Measurements from ENCODE around the gene RUNX3.

The RUNX3 gene

DNA sequence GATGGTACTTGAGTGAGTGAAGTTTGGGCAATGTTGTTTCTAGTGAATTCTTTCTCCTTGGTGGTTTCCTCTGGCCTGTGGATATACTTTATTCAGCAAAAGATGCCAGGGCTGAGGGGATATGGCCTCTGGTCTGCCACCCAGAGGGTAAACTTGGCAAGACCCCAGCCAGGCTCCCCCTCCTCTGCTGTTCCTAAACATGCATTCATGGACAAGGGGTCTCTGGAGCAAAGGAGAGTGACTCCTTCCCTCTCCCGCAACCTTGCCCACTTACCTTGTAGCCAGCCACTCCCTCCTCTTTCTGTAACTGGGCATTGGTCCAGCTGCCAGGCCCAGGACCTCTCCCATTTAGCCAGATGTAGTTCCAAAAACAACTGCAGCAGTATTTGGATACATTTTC lies 43.8 kb downstream of the RUNX3 start:
- DNase-seq (ENCODE audit: low read depth in 2 of 2): no peak

- DNase-seq (ENCODE audit: low read depth in 2 of 2): no peak
These were observed 45.3 kb downstream of the RUNX3 start for GRCh38 chr1:24884751-24885150.

DNA sequence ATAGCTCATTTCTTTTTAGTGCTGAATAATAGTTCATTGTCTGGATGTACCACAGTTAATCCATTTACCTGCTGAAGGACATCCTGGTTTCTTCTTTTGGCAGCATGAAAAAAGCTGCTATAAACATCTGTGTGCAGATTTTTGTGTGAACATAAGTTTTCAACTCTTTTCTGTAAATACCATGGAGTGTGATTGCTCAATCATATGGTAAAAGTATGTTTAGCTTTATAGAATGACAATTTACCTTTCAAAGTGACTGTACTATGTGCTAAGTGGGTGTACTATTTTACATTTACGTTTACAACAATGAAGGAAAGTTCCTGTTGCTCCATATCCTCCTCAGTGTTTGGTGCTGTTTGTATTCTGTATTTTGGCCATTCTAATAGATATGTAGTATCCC lies 49.0 kb downstream of the RUNX3 start:
- DNase-seq (ENCODE audit: low read depth in 2 of 2): no peak

DNA sequence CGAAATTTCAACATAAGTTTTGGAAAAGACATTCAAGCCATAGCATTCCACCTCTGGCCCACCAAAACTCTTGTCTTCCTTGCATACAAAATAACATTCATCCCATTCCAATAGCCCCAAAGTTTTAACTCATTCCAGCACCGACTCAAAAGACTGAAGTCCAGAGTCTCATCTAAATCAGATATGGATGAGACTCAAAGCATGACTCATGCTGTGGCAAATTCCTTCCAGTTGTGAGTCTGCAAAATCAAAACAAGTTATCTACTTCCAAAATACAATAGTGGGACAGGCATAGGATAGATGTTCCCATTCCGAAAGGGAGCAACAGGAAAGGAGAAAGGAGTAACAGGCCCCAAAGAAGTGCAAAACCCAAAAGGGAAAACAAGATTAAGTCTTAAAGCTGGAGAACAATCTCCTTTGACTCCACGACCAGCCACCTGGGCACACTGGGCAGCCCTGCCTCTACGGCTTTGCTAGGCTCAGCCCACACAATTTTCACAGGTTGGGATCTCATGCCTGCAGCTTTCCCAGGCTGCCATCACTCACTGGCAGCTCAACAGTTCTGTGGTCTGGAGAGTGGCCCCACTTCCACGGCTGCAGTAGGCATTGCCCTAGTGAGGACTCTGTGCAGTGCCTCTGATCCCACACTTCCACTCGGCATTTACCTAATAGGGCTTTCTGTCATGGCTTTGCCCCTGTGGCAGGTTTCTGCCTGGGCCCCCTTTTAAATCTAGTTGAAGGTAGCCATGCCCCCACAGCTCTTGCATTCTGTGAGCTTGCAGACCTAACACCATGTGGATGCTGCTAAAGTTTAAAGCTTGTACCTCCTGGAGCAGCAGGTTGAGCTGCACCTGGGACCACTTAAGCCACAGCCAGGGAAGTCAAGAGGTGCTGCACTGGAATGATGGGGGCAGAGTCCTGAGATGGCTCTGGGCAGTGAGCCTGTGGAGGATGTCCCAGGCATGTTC lies 51.0 kb downstream of the RUNX3 start:
- DNase-seq (ENCODE audit: low read depth in 2 of 2): no peak

DNA sequence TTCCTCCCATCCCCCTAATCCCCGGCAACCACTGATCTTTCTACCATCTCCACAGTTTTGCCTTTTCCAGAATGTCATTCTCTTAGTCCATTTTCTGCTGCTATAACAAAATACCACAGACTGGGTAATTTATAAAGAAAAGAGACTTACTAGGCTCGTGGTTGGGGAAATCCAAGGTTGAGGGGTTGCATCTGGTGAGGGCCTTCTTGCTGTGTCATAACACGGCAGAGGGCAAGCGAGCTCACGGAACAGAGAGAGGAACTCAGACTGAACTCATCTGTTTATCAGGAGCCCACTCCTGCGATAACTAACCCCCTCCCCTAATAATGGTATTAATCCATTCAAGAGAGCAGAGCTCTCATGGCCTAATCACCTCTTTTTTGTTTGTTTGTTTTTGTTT lies 52.0 kb downstream of the RUNX3 start:
- DNase-seq (ENCODE audit: low read depth in 2 of 2): no peak

DNA sequence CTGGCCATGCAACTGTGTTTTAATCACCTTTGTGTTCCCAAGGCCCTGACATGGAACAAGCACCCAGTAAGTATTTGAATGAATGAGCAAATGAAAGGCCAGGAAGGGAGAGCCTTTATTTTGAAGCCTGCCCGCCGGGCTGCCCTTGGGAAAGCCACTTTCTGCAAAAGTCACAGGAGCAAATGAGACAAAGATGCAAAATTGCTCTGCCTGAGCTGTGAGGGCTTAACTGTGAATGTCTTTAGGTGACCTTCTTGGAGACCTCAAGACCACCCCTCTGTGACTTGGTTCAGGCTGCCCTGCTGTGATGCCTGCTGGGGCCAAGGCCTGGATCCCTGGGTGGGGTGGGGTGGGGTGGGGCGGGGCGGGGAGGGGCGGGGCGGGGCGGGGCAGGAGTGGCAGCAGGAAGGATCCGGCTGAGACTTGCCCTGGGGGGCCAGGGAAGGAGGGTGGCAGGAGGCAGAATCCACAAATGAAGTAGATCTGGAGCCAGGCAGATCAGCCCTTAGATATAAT lies 54.0 kb downstream of the RUNX3 start:
- DNase-seq (ENCODE audit: low read depth in 2 of 2): no peak

GRCh38 chr1:24875257-24875656 lies 54.8 kb downstream of the RUNX3 start:
- DNase-seq (ENCODE audit: low read depth in 2 of 2): no peak

- DNase-seq (ENCODE audit: low read depth in 2 of 2): no peak
These were observed 55.4 kb downstream of the RUNX3 start for GRCh38 chr1:24874611-24875234.

DNA sequence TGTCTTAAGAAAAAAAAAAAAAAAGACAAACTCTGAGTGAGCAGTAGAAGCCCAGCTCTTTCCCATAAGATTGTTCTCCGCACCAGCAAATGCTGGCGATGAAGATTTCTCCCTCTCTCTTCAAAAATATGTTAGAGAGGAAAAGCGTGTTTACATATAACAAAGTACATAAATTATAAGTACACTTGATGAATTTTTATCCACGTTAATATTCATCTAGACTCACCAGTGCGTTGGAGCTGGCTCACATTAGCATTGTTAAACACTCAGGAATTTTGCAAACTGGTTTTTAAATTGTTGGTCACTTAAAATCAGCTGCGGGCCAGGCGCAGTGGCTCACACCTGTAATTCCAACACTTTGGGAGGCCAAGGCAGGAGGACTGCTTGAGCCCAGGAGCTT lies 56.0 kb downstream of the RUNX3 start:
- no peak for DNase-seq (ENCODE audit: low read depth in 2 of 2)

- no peak for DNase-seq (ENCODE audit: low read depth in 2 of 2)
These were observed 56.9 kb downstream of the RUNX3 start for GRCh38 chr1:24873148-24873547.

DNA sequence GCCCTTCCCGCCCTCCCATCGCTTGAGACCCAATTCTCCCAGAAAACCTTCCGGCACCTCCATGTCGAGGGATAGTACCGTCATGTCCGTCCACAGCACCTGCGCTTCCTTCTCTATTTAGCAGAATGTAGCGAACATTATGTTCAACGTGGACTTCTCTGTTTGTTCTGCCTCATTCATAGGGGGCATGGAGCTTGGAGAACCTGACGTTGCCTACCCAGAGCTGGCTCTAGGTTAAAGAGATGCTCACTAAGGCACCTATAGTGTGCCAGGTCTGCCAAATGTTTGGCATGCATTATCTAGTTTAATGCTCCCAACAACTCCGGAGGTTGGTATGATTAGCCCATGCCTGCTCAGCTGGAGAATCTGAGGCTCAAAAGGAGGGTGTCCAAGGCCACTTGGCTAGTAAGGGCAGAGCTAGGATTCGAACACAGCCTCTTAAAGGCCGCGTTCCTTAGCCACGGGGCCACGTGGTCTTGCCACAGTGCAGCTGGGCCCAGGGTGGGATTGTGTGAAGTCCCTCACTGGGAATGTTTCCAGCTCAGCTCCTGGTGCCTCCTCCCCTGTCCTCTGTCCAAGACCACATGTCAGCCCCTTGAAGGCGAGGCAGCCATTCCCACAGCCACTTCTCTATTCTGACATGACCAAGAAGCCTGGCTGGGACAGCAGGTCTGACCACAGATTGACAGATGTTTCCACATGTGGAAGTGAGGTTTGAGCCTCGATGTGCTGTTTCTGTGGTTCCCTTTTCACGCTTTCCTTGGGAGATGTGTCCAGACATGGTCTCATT lies 57.8 kb downstream of the RUNX3 start:
- no peak for DNase-seq (ENCODE audit: low read depth in 2 of 2)

- DNase-seq (ENCODE audit: low read depth in 2 of 2): no peak
These were observed 58.7 kb downstream of the RUNX3 start for GRCh38 chr1:24871306-24871901.

DNA sequence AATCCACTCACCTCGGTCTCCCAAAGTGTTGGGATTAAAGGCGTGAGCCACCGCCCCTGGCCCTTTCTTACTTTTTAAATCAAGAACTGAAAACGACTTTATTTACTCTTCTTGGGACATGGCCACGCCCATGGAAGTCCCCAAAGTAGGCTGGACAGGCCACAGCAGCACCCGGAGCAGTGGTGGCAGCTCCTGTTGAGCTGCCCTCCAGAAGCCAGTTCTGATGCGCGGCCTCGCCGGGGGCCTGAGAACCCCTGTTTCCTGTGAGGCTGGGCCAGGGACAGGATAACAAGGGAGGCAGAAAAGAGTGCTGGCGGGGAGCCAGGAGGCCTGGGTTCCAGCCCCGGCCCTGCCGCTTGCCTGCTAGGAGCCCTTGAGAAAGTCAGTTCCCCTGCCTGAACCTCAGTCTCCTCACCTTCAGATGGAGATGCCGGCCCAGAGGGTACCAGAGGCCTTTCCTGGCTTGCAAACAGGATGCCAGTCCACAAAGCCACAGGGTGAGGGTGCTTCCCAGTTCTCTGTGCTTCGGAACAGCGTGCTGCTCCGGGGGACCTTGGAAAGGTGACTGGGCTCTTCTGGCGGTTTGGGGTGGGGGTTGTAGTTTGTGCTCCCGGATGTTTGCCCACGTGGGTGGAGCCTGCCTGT lies 59.4 kb downstream of the RUNX3 start:
- no peak for DNase-seq (ENCODE audit: low read depth in 2 of 2)

DNA sequence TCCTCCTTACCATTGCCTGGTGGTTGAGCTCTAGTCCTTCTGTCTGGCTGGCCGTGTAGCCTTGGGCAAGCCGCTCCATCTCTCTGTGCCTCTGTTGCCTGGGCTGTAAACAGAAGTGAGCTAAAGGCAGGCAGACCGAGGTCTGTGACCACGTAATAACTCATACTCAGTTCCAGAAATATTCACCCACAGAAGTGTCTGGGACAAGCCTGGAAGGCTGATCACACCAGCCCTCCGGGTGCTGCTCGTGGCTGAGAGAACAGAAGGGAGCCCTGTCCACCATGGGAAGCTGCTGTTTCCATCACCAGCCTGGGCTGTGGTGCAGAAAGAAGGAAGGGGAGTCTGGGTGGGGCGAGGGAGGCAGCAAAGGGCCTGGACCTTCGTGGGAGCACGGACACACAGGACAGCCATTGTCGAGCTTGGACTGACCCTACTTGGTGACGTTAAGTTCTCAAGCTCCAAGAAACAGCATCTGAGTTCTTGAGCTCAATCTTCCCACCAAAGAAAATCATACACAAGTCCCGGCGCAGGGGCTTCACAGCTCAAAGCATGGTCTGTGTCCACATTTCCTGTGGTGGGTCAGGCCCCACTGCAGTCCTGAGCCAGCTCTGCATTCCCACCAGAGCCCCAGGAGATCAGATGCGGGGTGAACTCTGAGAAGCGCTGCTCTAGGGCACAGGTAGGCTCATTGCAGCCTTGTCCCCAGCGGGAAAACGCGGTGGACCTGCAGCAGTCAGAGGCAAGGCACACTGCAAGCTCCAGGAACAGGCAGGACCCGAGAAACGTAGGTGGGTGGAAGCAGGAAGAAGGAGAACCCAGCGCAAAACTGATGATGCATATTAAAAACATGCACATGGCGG lies 61.8 kb downstream of the RUNX3 start:
- DNase-seq (ENCODE audit: low read depth in 2 of 2): no peak

DNA sequence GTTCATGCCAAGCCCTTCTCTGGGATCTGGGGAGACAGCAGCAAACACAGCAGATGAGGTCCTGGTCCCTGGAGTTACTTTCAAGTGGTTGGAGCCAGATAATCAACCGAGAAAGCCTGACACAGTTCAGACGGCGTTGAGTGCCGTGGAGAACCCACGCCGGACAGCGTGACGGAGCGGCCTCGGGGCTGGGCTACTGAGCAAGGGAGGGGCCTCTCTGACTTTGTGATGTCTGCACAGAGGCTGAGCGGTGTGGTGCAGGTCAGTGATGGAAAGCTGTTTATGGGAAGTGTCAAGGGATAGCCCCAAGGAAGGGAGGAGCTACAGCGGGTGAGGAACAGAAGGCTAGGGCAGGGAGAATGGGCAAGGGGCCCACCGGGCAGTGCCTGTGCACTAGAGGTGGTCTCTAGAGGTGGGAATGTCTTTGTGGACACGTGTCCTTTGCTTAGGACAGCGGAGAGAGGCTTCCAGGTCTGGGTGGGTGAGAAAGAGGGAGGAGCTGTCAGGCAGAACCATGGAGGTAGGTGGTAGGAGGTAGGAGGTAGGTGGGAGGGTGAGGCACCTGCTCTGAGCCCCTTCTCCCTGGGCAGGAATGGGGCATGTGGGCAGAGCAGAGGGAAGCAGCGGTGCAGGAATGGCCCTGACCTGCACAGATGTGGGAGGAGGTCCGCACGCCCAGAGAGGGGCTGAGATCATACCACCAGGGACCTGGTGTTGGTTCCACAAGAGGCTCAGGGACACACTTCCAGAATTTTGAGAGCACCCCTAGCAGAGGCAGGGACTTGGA lies 62.8 kb downstream of the RUNX3 start:
- no peak for DNase-seq (ENCODE audit: low read depth in 2 of 2)

DNA sequence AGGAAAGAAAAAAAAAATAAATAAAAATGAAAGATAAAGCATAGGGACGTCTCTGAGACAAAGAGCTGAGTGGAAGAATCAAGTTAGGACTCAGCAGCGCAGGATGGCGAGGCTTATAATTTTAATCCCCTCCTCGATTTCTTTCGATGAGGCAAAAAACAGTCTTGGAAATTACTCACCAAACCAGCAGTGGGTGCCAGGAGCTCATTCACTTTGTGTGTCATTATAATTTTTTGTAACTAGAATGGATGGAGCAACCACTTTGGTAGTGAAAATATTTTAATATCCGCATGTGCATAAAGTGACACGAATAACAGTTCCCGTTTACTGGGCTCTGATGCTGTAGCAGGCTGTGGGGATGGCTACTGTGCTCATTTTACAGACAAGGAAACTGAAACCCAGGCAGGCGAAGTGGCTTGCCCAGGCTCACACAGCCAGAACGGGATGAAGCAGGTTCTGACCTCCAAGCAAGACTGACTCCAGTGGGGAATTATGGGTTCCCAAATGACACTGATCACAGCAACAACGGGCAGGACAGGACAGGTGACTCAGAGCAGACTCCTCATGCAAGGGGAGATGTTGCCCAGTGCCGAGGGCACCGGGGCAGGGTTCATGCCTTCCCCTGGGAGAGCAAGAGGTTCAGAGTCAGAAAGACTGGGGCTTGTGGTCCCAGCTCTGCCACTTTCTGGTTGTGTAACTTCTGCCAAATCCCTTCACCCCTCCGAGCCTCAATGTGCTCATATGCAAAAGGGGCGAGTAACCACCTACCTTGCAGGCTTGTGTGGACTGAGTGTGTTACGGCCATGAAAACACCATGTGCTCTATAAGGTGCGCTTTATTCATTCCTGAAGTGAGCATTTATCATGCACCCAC lies 63.6 kb downstream of the RUNX3 start:
- no peak for DNase-seq (ENCODE audit: low read depth in 2 of 2)

DNA sequence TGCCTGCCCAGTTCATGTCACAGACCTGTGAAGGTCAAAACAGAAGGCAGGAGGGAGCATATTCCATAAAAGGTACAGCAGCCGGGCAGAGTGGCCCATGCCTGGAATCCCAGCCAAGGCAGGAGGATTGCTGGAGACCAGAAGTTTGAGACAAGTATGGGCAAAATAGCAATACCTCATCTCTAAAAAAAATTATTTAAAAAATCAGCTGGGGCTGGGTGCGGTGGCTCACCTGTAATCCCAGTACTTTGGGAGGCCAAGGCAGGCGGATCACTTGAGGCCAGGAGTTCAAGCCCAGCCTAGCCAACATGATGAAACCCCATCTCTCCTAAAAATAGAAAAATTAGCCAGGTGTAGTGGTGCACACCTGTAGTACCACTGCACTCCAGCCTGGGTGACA lies 64.5 kb downstream of the RUNX3 start:
- DNase-seq (ENCODE audit: low read depth in 2 of 2): no peak

DNA sequence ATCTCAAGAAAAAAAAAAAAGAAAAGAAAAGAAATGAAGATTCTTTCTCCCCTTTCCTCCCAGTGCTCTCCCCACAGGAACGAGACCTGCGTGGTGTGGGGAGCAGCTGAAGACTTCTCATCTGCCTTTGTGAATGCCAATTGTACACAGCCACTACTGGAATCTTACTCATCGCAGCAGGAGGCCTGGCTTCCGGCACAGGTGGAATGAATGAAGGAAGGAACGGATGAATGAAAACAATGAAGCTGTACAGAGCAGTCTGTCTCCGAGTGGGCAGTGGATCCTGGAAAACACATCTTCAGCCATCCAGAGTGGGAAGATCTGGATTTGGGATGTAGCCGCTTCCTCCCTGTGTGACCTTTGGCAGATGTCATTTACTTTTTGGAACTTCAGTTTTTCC lies 64.9 kb downstream of the RUNX3 start:
- no peak for DNase-seq (ENCODE audit: low read depth in 2 of 2)

- no peak for DNase-seq (ENCODE audit: low read depth in 2 of 2)
These were observed 65.7 kb downstream of the RUNX3 start for GRCh38 chr1:24864370-24864777.

Measured in stimulated activated CD8-positive, alpha-beta memory T cell treated with anti-CD3 and anti-CD28 coated beads, Interleukin-2, amount 100 ng/mL, for 1 hour (primary cell).